ENCODE results near the gene LMNTD2.

DNA sequence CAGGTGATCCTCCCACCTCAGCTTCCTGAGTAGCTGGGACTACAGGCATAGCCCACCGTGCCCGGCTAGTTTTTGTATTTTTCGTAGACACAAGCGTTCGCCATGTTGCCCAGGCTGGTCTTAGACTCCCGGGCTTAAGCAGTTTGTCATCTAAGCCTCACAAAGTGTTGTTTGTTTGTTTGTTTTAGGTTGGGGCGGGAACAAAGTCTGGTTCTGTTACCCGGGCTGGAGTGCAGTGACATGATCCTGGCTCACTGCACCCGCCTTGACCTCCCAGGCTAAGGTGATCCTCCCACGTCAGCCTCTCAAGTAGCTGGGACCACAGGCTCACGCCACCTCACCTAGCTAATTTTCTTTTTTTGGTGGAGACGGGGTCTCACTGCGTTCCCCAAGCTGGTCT, 42.6 kb upstream of the LMNTD2 start:
- TF ChIP-seq CEBPB (IDR thresholded peaks at IDR 0.05) (no peak), ZBTB7A (IDR thresholded peaks at IDR 0.05; ENCODE audit: low read depth) (no peak), FOXM1 (IDR thresholded peaks at IDR 0.05; ENCODE audit: borderline replicate concordance, low read depth) (no peak), EP300 (IDR thresholded peaks at IDR 0.05; ENCODE audit: borderline replicate concordance) (no peak), YY1 (IDR thresholded peaks at IDR 0.05; ENCODE audit: low read depth) (no peak), TAF1 (IDR thresholded peaks at IDR 0.05; ENCODE audit: low read depth) (no peak), TEAD4 (IDR thresholded peaks at IDR 0.05) (no peak), RAD21 (IDR thresholded peaks at IDR 0.05; ENCODE audit: low read depth) (no peak)
- TF ChIP-seq, protein P1, sequence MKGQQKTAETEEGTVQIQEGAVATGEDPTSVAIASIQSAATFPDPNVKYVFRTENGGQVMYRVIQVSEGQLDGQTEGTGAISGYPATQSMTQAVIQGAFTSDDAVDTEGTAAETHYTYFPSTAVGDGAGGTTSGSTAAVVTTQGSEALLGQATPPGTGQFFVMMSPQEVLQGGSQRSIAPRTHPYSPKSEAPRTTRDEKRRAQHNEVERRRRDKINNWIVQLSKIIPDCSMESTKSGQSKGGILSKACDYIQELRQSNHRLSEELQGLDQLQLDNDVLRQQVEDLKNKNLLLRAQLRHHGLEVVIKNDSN (IDR thresholded peaks at IDR 0.05): no peak
- TF ChIP-seq, protein P2, sequence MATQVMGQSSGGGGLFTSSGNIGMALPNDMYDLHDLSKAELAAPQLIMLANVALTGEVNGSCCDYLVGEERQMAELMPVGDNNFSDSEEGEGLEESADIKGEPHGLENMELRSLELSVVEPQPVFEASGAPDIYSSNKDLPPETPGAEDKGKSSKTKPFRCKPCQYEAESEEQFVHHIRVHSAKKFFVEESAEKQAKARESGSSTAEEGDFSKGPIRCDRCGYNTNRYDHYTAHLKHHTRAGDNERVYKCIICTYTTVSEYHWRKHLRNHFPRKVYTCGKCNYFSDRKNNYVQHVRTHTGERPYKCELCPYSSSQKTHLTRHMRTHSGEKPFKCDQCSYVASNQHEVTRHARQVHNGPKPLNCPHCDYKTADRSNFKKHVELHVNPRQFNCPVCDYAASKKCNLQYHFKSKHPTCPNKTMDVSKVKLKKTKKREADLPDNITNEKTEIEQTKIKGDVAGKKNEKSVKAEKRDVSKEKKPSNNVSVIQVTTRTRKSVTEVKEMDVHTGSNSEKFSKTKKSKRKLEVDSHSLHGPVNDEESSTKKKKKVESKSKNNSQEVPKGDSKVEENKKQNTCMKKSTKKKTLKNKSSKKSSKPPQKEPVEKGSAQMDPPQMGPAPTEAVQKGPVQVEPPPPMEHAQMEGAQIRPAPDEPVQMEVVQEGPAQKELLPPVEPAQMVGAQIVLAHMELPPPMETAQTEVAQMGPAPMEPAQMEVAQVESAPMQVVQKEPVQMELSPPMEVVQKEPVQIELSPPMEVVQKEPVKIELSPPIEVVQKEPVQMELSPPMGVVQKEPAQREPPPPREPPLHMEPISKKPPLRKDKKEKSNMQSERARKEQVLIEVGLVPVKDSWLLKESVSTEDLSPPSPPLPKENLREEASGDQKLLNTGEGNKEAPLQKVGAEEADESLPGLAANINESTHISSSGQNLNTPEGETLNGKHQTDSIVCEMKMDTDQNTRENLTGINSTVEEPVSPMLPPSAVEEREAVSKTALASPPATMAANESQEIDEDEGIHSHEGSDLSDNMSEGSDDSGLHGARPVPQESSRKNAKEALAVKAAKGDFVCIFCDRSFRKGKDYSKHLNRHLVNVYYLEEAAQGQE (IDR thresholded peaks at IDR 0.05; ENCODE audit: low read depth): no peak
